NK-92 (cell line): ENCODE results near the gene KLF17.

Experiments used
- DNase-seq: peaks from one replicate; lab custom pipeline; 2025; ENCODE audit not compliant: unreplicated experiment; lab: John Stamatoyannopoulos, UW

KLF17 gene

GRCh38 chr1:44118682-44119081 lies at the start of gene KLF17:
Gene KLF17 (plus strand): TSS chr1:44118821. CDS start chr1:44118908, 87 bp downstream.
- no peak for DNase-seq

- DNase-seq = no peak
Measured at GRCh38 chr1:44071461-44071860, 47.2 kb upstream of the KLF17 start.

- DNase-seq = no peak
Measured at GRCh38 chr1:44072204-44072603, 46.4 kb upstream of the KLF17 start.

GRCh38 chr1:44072821-44073220 lies 45.8 kb upstream of the KLF17 start:
- no peak for DNase-seq

GRCh38 chr1:44073528-44073927 lies 45.1 kb upstream of the KLF17 start:
- no peak for DNase-seq

- no peak for DNase-seq
Measured at GRCh38 chr1:44074415-44074814, 44.2 kb upstream of the KLF17 start.

- DNase-seq = no peak
Measured at GRCh38 chr1:44076066-44076465, 42.6 kb upstream of the KLF17 start.

- no peak for DNase-seq
Measured at GRCh38 chr1:44077421-44077820, 41.2 kb upstream of the KLF17 start.

- no peak for DNase-seq
Measured at GRCh38 chr1:44078104-44078503, 40.5 kb upstream of the KLF17 start.

- DNase-seq = no peak
Measured at GRCh38 chr1:44079566-44079965, 39.1 kb upstream of the KLF17 start.

- DNase-seq = no peak
Measured at GRCh38 chr1:44084998-44085675, 33.5 kb upstream of the KLF17 start.

- DNase-seq = no peak
Measured at GRCh38 chr1:44086692-44087474, 31.7 kb upstream of the KLF17 start.

GRCh38 chr1:44089371-44090048 lies 29.1 kb upstream of the KLF17 start:
- DNase-seq = no peak

GRCh38 chr1:44090429-44091252 lies 28.0 kb upstream of the KLF17 start:
- no peak for DNase-seq

GRCh38 chr1:44094047-44094446 lies 24.6 kb upstream of the KLF17 start:
- no peak for DNase-seq

GRCh38 chr1:44100183-44100868 lies 18.3 kb upstream of the KLF17 start:
- DNase-seq = no peak

- DNase-seq = no peak
Measured at GRCh38 chr1:44101328-44101727, 17.3 kb upstream of the KLF17 start.

GRCh38 chr1:44103270-44104131 lies 15.1 kb upstream of the KLF17 start:
- no peak for DNase-seq

GRCh38 chr1:44105810-44106209 lies 12.8 kb upstream of the KLF17 start:
- DNase-seq = no peak

- DNase-seq = no peak
Measured at GRCh38 chr1:44108241-44108640, 10.4 kb upstream of the KLF17 start.
